HuH-7.5 (cell line): ENCODE data around the gene GPHN.
"Not testable (repeated sequence)": the region's sequence is repeated elsewhere in the genome, so short reads cannot be mapped to it uniquely, and the experiment has no call there.

Experiments used
- DNase-seq: peaks from one replicate; pipeline ENCODE4 v3.0.0; 2011; ENCODE audit warnings: low spot score

Gene GPHN

GRCh38 chr14:66677780-66678179, 169.8 kb downstream of the GPHN start:
- DNase-seq = no peak

- DNase-seq = no peak
Observed at GRCh38 chr14:66680216-66680615, 172.3 kb downstream of the GPHN start.

GRCh38 chr14:66696326-66696725, 188.4 kb downstream of the GPHN start:
- DNase-seq = no peak

- DNase-seq = no peak
Observed at GRCh38 chr14:66698503-66698902, 190.6 kb downstream of the GPHN start.

- no peak for DNase-seq
Observed at GRCh38 chr14:66701813-66702212, 193.9 kb downstream of the GPHN start.

GRCh38 chr14:66708267-66708666, 200.3 kb downstream of the GPHN start:
- no peak for DNase-seq

- no peak for DNase-seq
Observed at GRCh38 chr14:66709291-66709690, 201.3 kb downstream of the GPHN start.

- DNase-seq = not testable (repeated sequence)
Observed at GRCh38 chr14:66714291-66714690, 206.3 kb downstream of the GPHN start.

GRCh38 chr14:66715313-66715712, 207.4 kb downstream of the GPHN start:
- not testable (repeated sequence) for DNase-seq

GRCh38 chr14:66716227-66716626, 208.3 kb downstream of the GPHN start:
- DNase-seq = no peak

GRCh38 chr14:66717561-66718140, 209.7 kb downstream of the GPHN start:
- DNase-seq = no peak

GRCh38 chr14:66724996-66725395, 217.0 kb downstream of the GPHN start:
- DNase-seq = no peak

- DNase-seq = not testable (repeated sequence)
Observed at GRCh38 chr14:66731298-66731697, 223.4 kb downstream of the GPHN start.

GRCh38 chr14:66735853-66736252, 227.9 kb downstream of the GPHN start:
- no peak for DNase-seq

- no peak for DNase-seq
Observed at GRCh38 chr14:66739826-66740225, 231.9 kb downstream of the GPHN start.

- no peak for DNase-seq
Observed at GRCh38 chr14:66745078-66745477, 237.1 kb downstream of the GPHN start.

- DNase-seq = peak; percentile 3
Observed at GRCh38 chr14:66746316-66747006, 238.5 kb downstream of the GPHN start.

GRCh38 chr14:66752109-66752508, 244.2 kb downstream of the GPHN start:
- no peak for DNase-seq

GRCh38 chr14:66758031-66758613, 250.2 kb downstream of the GPHN start:
- DNase-seq = no peak

GRCh38 chr14:66772146-66772545, 264.2 kb downstream of the GPHN start:
- DNase-seq = no peak

- no peak for DNase-seq
Observed at GRCh38 chr14:66782853-66783252, 274.9 kb downstream of the GPHN start.

GRCh38 chr14:66790101-66790500, 282.2 kb downstream of the GPHN start:
- DNase-seq = no peak

- DNase-seq = no peak
Observed at GRCh38 chr14:66802962-66803361, 295.0 kb downstream of the GPHN start.

- no peak for DNase-seq
Observed at GRCh38 chr14:66804141-66804540, 296.2 kb downstream of the GPHN start.
